Loucy (cell line): ENCODE results near the gene COL25A1.
A peak's percentile ranks its signal among the peaks of the same experiment; 100 is the strongest.

Source experiments
- H2AFZ ChIP-seq: fragments of 200-600 bp; sonication (generic); 2 replicates; pipeline ENCODE4 v1.6.0; 2016; ENCODE audit warnings: antibody characterized with exemption, mild to moderate bottlenecking, low read length, moderate library complexity
- H3F3A ChIP-seq: fragments of 200-600 bp; 2 replicates; pipeline ENCODE4 v1.6.0; 2016; ENCODE audit warnings: antibody characterized with exemption, low read depth, mild to moderate bottlenecking
- H3K27me3 ChIP-seq: fragments of 200-600 bp; sonication (generic); 2 replicates; pipeline ENCODE4 v1.6.1; 2014; ENCODE audit warnings: low read length, mild to moderate bottlenecking; ENCODE audit not compliant: insufficient read depth, poor library complexity, severe bottlenecking
- H3K36me3 ChIP-seq: fragments of 200-600 bp; sonication (generic); 2 replicates; pipeline ENCODE4 v1.6.1; 2016; ENCODE audit warnings: low read length; ENCODE audit not compliant: insufficient read depth
- H3K4me1 ChIP-seq: fragments of 200-600 bp; sonication (generic); 2 replicates; pipeline ENCODE4 v1.5.1; 2014; ENCODE audit warnings: low read length, mild to moderate bottlenecking; ENCODE audit not compliant: insufficient read depth, poor library complexity, severe bottlenecking
- H3K4me2 ChIP-seq: fragments of 200-600 bp; sonication (generic); 2 replicates; pipeline ENCODE4 v1.6.0; 2014; ENCODE audit warnings: antibody characterized with exemption, low read length, low read depth, mild to moderate bottlenecking; ENCODE audit not compliant: poor library complexity, severe bottlenecking
- H3K4me3 ChIP-seq: fragments of 200-600 bp; sonication (generic); 2 replicates; pipeline ENCODE4 v1.5.1; 2014; ENCODE audit warnings: low read length, mild to moderate bottlenecking, mixed read lengths; ENCODE audit not compliant: poor library complexity, severe bottlenecking
- H3K79me2 ChIP-seq: fragments of 200-600 bp; sonication (generic); 2 replicates; pipeline ENCODE4 v1.6.1; 2014; ENCODE audit warnings: low read length; ENCODE audit not compliant: insufficient read depth
- H3K9ac ChIP-seq: fragments of 200-600 bp; sonication (generic); 2 replicates; pipeline ENCODE4 v1.6.0; 2014; ENCODE audit warnings: mild to moderate bottlenecking, low read depth, low read length, moderate library complexity; ENCODE audit not compliant: poor library complexity, severe bottlenecking
- H3K9me2 ChIP-seq: fragments of 200-600 bp; sonication (generic); replicated peaks from 2 replicates; pipeline ENCODE4 v1.6.1; 2016; ENCODE audit warnings: low read depth, low read length, mixed read lengths
- H3K9me3 ChIP-seq: fragments of 200-600 bp; sonication (generic); 2 replicates; pipeline ENCODE4 v1.6.1; 2014; ENCODE audit warnings: mild to moderate bottlenecking, antibody characterized with exemption, low read length, low read depth; ENCODE audit not compliant: insufficient read depth
- H4K20me1 ChIP-seq: fragments of 200-600 bp; sonication (generic); 2 replicates; pipeline ENCODE4 v1.6.0; 2014; ENCODE audit warnings: antibody characterized with exemption, low read length, mild to moderate bottlenecking; ENCODE audit not compliant: insufficient read depth, poor library complexity, severe bottlenecking
- CTCF ChIP-seq: fragments of 200-600 bp; sonication (generic); conservative IDR thresholded peaks from 2 replicates; pipeline ENCODE4 v1.5.1; 2014; ENCODE audit warnings: mild to moderate bottlenecking, antibody characterized with exemption, low read length
- EZH2phosphoT487 ChIP-seq: fragments of 200-600 bp; IDR thresholded peaks from 2 replicates; pipeline ENCODE4 v1.6.1; 2018; ENCODE audit warnings: antibody characterized with exemption, mild to moderate bottlenecking, moderate library complexity, borderline replicate concordance

Gene COL25A1

GRCh38 chr4:108933046-108933445 lies 369.4 kb downstream of the COL25A1 start:
- H3K79me2 ChIP-seq: no peaks in the 10 kb centered on the region
- no peaks in the 10 kb centered on the region for H4K20me1 ChIP-seq
- no peaks in the 10 kb centered on the region for H3F3A ChIP-seq
- no peak overlapping the region for H3K4me3 ChIP-seq
- no peaks in the 10 kb centered on the region for H3K9me2 ChIP-seq
- no peaks in the 10 kb centered on the region for H3K36me3 ChIP-seq
- no peaks in the 10 kb centered on the region for H3K27me3 ChIP-seq
- TF ChIP-seq CTCF: no peak
- TF ChIP-seq EZH2phosphoT487: no peak
- H3K9ac ChIP-seq: no peak overlapping the region
- H3K4me1 ChIP-seq: peaks cover 16% of the 10 kb centered on the region
- H3K4me2 ChIP-seq: no peak overlapping the region
- no peaks in the 10 kb centered on the region for H3K9me3 ChIP-seq
- H2AFZ ChIP-seq: no peak overlapping the region

- Histone ChIP-seq H4K20me1 (no peaks in the 10 kb centered on the region), H3K79me2 (no peaks in the 10 kb centered on the region), H3K27me3 (no peaks in the 10 kb centered on the region), H3K36me3 (no peaks in the 10 kb centered on the region), H3K9ac (no peak overlapping the region), H3K4me3 (no peak overlapping the region), H3K9me2 (no peaks in the 10 kb centered on the region), H3K9me3 (no peaks in the 10 kb centered on the region), H3K4me2 (peak overlapping the region; percentile 33), H2AFZ (no peak overlapping the region), H3F3A (no peaks in the 10 kb centered on the region), H3K4me1 (peaks cover 18% of the 10 kb centered on the region)
- TF ChIP-seq EZH2phosphoT487 (no peak), CTCF (no peak)
Measured at GRCh38 chr4:108931926-108932325, 370.5 kb downstream of the COL25A1 start.

GRCh38 chr4:108930186-108930585 lies 372.3 kb downstream of the COL25A1 start:
- Histone ChIP-seq H3K4me3 (no peak overlapping the region), H4K20me1 (no peaks in the 10 kb centered on the region), H2AFZ (no peak overlapping the region), H3K27me3 (no peaks in the 10 kb centered on the region), H3K4me1 (peaks cover 29% of the 10 kb centered on the region), H3K79me2 (no peaks in the 10 kb centered on the region), H3K9ac (no peak overlapping the region), H3K36me3 (no peaks in the 10 kb centered on the region), H3K4me2 (no peak overlapping the region), H3F3A (no peaks in the 10 kb centered on the region), H3K9me2 (no peaks in the 10 kb centered on the region), H3K9me3 (no peaks in the 10 kb centered on the region)
- TF ChIP-seq CTCF: no peak
- no peak for TF ChIP-seq EZH2phosphoT487
